ENCODE data around the gene CCDC117. TPM values are rescaled to one million over a fixed set of nuclear protein-coding genes. Genes with fewer than 3 reads are reported as not detected.

CCDC117 gene
- total RNA-seq, 6 experiments from 2014 or later = 13.2 to 17.4 (median 14.8) TPM

GRCh38 chr22:28812516-28812915 is 40.0 kb downstream of the CCDC117 start:
- H3K4me3 Mint-ChIP-seq = no peak overlapping the region
- no peak overlapping the region for H3K27ac Mint-ChIP-seq
- no peaks in the 10 kb centered on the region for H3K4me1 Mint-ChIP-seq (ENCODE audit: low read depth)
- no peaks in the 10 kb centered on the region for H3K36me3 Mint-ChIP-seq (ENCODE audit: low read depth)
- TF ChIP-seq CTCF (IDR thresholded peaks at IDR 0.05) = no peak
- DNase-seq = no peak
- H3K9me3 Mint-ChIP-seq = no peaks in the 10 kb centered on the region
- H3K27me3 Mint-ChIP-seq (ENCODE audit: insufficient read depth) = no peaks in the 10 kb centered on the region

- TF ChIP-seq CTCF (IDR thresholded peaks at IDR 0.05) = no peak
- no peaks in the 10 kb centered on the region for H3K9me3 Mint-ChIP-seq
- no peaks in the 10 kb centered on the region for H3K4me1 Mint-ChIP-seq (ENCODE audit: low read depth)
- H3K27ac Mint-ChIP-seq = no peak overlapping the region
- no peak overlapping the region for H3K4me3 Mint-ChIP-seq
- no peak for DNase-seq
- H3K27me3 Mint-ChIP-seq (ENCODE audit: insufficient read depth) = no peaks in the 10 kb centered on the region
- H3K36me3 Mint-ChIP-seq (ENCODE audit: low read depth) = no peaks in the 10 kb centered on the region
These were observed 41.5 kb downstream of the CCDC117 start for GRCh38 chr22:28813772-28814518.

- no peak overlapping the region for H3K27ac Mint-ChIP-seq
- no peaks in the 10 kb centered on the region for H3K36me3 Mint-ChIP-seq (ENCODE audit: low read depth)
- no peak overlapping the region for H3K4me3 Mint-ChIP-seq
- H3K9me3 Mint-ChIP-seq = no peaks in the 10 kb centered on the region
- DNase-seq = no peak
- no peaks in the 10 kb centered on the region for H3K4me1 Mint-ChIP-seq (ENCODE audit: low read depth)
- no peaks in the 10 kb centered on the region for H3K27me3 Mint-ChIP-seq (ENCODE audit: insufficient read depth)
- TF ChIP-seq CTCF (IDR thresholded peaks at IDR 0.05) = no peak
These were observed 42.6 kb downstream of the CCDC117 start for GRCh38 chr22:28815111-28815510.

- Mint-ChIP-seq H3K27me3 (ENCODE audit: insufficient read depth) (no peaks in the 10 kb centered on the region), H3K36me3 (ENCODE audit: low read depth) (no peaks in the 10 kb centered on the region), H3K9me3 (no peaks in the 10 kb centered on the region), H3K4me3 (no peak overlapping the region), H3K4me1 (ENCODE audit: low read depth) (no peaks in the 10 kb centered on the region), H3K27ac (no peak overlapping the region)
- no peak for DNase-seq
- TF ChIP-seq CTCF (IDR thresholded peaks at IDR 0.05) = no peak
These were observed 43.2 kb downstream of the CCDC117 start for GRCh38 chr22:28815729-28816128.

GRCh38 chr22:28817064-28817463 is 44.6 kb downstream of the CCDC117 start:
- no peaks in the 10 kb centered on the region for H3K36me3 Mint-ChIP-seq (ENCODE audit: low read depth)
- no peaks in the 10 kb centered on the region for H3K4me1 Mint-ChIP-seq (ENCODE audit: low read depth)
- TF ChIP-seq CTCF (IDR thresholded peaks at IDR 0.05) = no peak
- no peak for DNase-seq
- no peak overlapping the region for H3K27ac Mint-ChIP-seq
- H3K27me3 Mint-ChIP-seq (ENCODE audit: insufficient read depth) = no peaks in the 10 kb centered on the region
- H3K9me3 Mint-ChIP-seq = no peaks in the 10 kb centered on the region
- H3K4me3 Mint-ChIP-seq = no peak overlapping the region
